A549 (cell line): ENCODE results near the gene GPR21.

Source experiments
- POLR2A ChIP-seq: IDR thresholded peaks from 2 replicates; pipeline ENCODE4 v1.6.1; 2012; ENCODE audit warnings: mild to moderate bottlenecking, low read length
- ZSCAN20 ChIP-seq: fragments of 250-450 bp; sonication (Bioruptor Pico); IDR thresholded peaks from 2 replicates; pipeline ENCODE4 v1.8.0; 2022; ENCODE audit warnings: mild to moderate bottlenecking, moderate library complexity
- TF ChIP-seq, protein P1 (sequence below): fragments of >200 bp; sonication (Bioruptor Twin); formaldehyde crosslinking; IDR thresholded peaks from 3 replicates; pipeline ENCODE4 v1.5.1; 2016

DNA sequence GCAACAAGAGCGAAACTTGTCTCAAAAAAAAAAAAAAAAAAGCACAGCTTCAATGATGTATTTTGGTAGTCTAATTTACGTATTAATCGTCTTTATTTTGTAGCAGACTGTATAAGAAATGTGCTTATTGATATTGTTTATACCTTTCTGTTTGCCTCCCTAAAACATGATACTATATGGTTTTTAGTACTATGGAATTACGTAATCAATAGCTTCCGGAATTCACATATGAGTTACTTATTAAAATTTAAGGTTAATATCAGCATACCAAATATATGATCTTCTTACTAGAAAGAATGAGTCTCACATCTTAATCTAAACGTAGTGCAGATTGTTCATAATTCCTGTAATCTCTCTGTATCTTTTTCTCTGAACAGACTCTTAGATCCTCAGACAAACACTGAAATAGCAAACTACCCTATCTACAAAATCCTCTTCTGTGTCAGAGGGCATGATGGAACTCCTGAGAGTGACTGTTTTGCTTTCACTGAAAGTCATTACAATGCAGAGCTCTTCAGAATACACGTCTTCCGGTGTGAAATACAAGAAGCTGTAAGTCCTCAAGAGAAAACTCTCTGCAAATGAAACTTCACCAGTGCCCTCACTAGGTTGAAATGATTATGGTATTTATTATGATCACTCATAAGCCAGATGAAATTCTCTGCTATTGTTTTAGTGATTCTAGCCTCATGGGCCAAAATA is 44.4 kb upstream of the GPR21 start:
- TF ChIP-seq ZSCAN20 = no peak
- TF ChIP-seq, protein P1, sequence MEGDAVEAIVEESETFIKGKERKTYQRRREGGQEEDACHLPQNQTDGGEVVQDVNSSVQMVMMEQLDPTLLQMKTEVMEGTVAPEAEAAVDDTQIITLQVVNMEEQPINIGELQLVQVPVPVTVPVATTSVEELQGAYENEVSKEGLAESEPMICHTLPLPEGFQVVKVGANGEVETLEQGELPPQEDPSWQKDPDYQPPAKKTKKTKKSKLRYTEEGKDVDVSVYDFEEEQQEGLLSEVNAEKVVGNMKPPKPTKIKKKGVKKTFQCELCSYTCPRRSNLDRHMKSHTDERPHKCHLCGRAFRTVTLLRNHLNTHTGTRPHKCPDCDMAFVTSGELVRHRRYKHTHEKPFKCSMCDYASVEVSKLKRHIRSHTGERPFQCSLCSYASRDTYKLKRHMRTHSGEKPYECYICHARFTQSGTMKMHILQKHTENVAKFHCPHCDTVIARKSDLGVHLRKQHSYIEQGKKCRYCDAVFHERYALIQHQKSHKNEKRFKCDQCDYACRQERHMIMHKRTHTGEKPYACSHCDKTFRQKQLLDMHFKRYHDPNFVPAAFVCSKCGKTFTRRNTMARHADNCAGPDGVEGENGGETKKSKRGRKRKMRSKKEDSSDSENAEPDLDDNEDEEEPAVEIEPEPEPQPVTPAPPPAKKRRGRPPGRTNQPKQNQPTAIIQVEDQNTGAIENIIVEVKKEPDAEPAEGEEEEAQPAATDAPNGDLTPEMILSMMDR = no peak
- no peak for TF ChIP-seq POLR2A
